ENCODE measurements around the gene GSG1L.

GSG1L gene

DNA sequence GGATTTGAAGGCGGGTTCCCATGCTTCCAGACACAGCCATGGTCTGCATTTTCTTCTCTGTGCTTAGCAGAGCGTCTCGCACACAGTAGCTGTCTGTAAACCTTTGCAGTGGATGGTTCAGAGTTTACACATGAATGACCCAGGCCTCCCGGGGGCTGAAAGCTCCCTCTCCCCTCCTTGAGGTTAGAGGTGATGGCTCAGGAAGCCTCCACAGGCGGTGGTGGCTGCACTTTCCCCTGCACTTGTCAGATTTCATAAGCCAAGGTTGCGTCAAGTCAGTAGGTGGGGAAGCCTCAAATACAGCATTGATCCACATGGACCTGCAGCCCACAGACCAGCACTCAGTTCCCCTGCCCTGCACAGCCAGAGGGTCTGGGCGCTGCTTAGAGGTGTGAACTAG is 301.7 kb downstream of the GSG1L start:
- no peak overlapping the region for H3K4me3 ChIP-seq (replicated peaks; ENCODE audit: low read depth, low read length)
- DNase-seq (ENCODE audit: extremely low read depth, insufficient read length): no peak
- no peaks in the 10 kb centered on the region for H3K27me3 ChIP-seq (replicated peaks; ENCODE audit: control insufficient read depth, insufficient read depth, low read length)
- TF ChIP-seq, protein P1, sequence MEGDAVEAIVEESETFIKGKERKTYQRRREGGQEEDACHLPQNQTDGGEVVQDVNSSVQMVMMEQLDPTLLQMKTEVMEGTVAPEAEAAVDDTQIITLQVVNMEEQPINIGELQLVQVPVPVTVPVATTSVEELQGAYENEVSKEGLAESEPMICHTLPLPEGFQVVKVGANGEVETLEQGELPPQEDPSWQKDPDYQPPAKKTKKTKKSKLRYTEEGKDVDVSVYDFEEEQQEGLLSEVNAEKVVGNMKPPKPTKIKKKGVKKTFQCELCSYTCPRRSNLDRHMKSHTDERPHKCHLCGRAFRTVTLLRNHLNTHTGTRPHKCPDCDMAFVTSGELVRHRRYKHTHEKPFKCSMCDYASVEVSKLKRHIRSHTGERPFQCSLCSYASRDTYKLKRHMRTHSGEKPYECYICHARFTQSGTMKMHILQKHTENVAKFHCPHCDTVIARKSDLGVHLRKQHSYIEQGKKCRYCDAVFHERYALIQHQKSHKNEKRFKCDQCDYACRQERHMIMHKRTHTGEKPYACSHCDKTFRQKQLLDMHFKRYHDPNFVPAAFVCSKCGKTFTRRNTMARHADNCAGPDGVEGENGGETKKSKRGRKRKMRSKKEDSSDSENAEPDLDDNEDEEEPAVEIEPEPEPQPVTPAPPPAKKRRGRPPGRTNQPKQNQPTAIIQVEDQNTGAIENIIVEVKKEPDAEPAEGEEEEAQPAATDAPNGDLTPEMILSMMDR (IDR thresholded peaks at IDR 0.05; ENCODE audit: insufficient read depth, low read length, poor library complexity, severe bottlenecking): no peak
- H3K36me3 ChIP-seq (ENCODE audit: control insufficient read depth, insufficient read depth, low read length): peaks cover 2% of the 10 kb centered on the region

DNA sequence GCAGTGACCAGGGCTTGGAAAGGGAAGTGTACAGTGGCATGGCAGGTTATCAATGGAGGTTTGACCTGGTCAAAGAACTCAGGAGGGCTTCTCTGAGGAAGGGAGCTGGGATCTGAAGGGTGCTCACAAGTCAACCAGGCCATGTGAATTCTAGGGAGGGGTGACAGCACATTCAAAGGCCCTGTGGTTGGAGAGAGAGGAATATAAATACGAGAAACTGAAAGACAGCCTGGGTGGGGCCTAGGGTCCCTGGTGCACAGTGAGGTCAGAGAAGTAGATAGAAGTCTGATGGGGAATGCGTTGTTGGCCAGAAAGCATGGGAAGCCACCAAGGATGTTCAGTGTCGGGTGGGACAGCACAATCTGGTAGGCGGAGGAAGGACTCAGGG is 302.7 kb downstream of the GSG1L start:
- TF ChIP-seq, protein P1 (IDR thresholded peaks at IDR 0.05; ENCODE audit: insufficient read depth, low read length, poor library complexity, severe bottlenecking): no peak
- Histone ChIP-seq H3K27me3 (replicated peaks; ENCODE audit: control insufficient read depth, insufficient read depth, low read length) (no peaks in the 10 kb centered on the region), H3K36me3 (ENCODE audit: control insufficient read depth, insufficient read depth, low read length) (peaks cover 2% of the 10 kb centered on the region), H3K4me3 (replicated peaks; ENCODE audit: low read depth, low read length) (no peak overlapping the region)
- no peak for DNase-seq (ENCODE audit: extremely low read depth, insufficient read length)

DNA sequence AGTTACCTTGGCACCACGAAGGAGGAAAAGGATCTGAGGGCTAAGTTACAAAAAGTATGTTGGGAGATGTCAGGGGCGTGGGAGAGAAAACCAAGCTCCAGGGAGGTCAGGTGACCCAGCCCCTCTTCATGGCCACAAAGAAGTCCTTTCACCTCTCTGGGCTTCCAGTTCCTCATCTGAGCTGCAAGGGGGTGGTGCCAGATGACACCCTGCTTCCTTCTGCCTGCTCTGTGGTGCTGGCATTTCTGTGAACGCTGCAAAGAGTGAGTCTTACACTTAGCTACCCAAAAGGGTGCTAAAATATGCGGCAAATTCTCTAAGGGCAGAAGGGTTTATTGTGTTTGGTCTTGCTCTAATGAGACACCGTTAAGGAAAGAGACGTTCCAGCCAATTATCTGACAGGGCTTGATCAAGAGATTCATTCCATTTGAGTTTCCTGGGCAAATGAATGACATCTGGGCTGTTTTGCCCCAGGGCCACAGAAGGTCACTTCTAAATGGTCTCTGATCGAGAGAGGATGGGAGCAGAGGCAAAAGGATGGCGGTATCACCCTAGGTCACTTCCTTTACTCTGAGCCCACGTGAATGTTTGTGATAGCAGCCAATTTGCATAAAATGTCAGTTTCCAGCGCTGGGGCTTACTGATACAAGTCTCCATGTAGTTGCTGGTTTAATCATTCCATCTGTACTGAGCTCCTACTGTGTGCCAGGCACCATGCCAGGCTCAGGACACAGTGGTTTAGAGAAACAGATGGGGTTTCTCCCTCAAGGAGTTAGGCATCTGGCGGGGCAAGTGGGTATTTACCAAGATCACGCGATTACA is 303.3 kb downstream of the GSG1L start:
- peaks cover 2% of the 10 kb centered on the region for H3K36me3 ChIP-seq (ENCODE audit: control insufficient read depth, insufficient read depth, low read length)
- no peaks in the 10 kb centered on the region for H3K27me3 ChIP-seq (replicated peaks; ENCODE audit: control insufficient read depth, insufficient read depth, low read length)
- TF ChIP-seq, protein P1 (IDR thresholded peaks at IDR 0.05; ENCODE audit: insufficient read depth, low read length, poor library complexity, severe bottlenecking): no peak
- no peak for DNase-seq (ENCODE audit: extremely low read depth, insufficient read length)
- no peak overlapping the region for H3K4me3 ChIP-seq (replicated peaks; ENCODE audit: low read depth, low read length)

DNA sequence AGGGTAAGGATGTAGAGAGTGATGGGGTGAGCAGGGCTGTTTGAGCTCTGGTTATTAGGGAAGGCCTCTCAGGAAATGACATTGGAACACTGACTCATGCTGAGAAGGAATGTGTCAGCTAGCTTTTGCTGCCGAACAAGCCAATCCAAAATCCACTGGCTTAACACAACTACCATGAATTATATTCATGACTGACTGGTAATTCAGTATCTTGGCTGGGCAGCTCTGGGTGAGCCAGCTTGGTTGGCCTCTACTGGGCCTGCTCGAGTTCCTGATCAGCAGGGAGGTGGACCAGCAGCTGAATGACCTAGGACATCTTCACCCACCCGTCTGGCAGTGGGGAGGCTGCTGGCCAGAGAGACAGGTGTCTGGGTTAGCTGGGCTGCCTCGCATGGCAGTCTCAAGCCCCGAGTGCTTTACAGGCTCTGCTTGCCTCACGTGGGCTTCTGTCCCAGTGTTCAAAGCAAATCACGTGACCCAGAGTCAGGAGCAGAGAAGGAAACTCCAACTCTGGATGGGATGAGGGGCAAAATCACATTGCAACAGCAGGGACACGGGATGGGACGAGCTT is 304.1 kb downstream of the GSG1L start:
- TF ChIP-seq, protein P1 (IDR thresholded peaks at IDR 0.05; ENCODE audit: insufficient read depth, low read length, poor library complexity, severe bottlenecking): no peak
- Histone ChIP-seq H3K4me3 (replicated peaks; ENCODE audit: low read depth, low read length) (no peak overlapping the region), H3K36me3 (ENCODE audit: control insufficient read depth, insufficient read depth, low read length) (peaks cover 2% of the 10 kb centered on the region), H3K27me3 (replicated peaks; ENCODE audit: control insufficient read depth, insufficient read depth, low read length) (no peaks in the 10 kb centered on the region)
- no peak for DNase-seq (ENCODE audit: extremely low read depth, insufficient read length)

DNA sequence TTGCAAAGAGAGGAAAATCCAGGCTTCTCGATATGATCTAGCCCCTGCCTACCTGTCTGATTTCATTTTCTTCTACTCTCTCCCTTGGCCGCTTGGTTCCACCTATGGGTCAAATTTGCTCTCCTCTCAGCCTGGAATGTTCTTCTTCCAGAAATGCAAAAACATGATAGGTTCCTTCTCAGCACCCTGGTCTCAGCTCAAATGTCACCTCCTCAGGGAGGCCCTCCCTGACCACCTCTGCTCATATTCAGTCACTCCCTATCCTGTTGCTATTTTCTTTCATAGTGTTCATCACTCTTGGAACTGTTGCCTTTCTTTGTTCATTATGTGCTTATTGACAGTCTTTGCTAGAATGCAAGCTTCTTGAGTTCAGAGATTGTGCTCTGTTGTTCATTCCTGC is 305.0 kb downstream of the GSG1L start:
- H3K36me3 ChIP-seq (ENCODE audit: control insufficient read depth, insufficient read depth, low read length): peaks cover 2% of the 10 kb centered on the region
- no peak overlapping the region for H3K4me3 ChIP-seq (replicated peaks; ENCODE audit: low read depth, low read length)
- DNase-seq (ENCODE audit: extremely low read depth, insufficient read length): no peak
- no peaks in the 10 kb centered on the region for H3K27me3 ChIP-seq (replicated peaks; ENCODE audit: control insufficient read depth, insufficient read depth, low read length)
- TF ChIP-seq, protein P1 (IDR thresholded peaks at IDR 0.05; ENCODE audit: insufficient read depth, low read length, poor library complexity, severe bottlenecking): no peak
